NCI-H1105 treated with DMSO at 0.1 percent for 48 hours (cell line): ENCODE measurements around the gene MYO1F.
A peak's percentile ranks its signal among the peaks of the same experiment; 100 is the strongest.
"Not testable (repeated sequence)": the region's sequence is repeated elsewhere in the genome, so short reads cannot be mapped to it uniquely, and the experiment has no call there.

Experiments used
- DNase-seq: peaks from one replicate; lab custom pipeline; 2025; lab: John Stamatoyannopoulos, UW

The MYO1F gene

GRCh38 chr19:8577247-8577646 lies at the start of gene MYO1F:
Gene MYO1F (minus strand): TSS chr19:8577442. CDS start chr19:8577309, 133 bp downstream.
- DNase-seq = no peak

GRCh38 chr19:8626842-8627241 lies 49.6 kb upstream of the MYO1F start:
- no peak for DNase-seq

- DNase-seq = not testable (repeated sequence)
Measured at GRCh38 chr19:8622886-8623285, 45.6 kb upstream of the MYO1F start.

GRCh38 chr19:8618751-8619150 lies 41.5 kb upstream of the MYO1F start:
- no peak for DNase-seq

- no peak for DNase-seq
Measured at GRCh38 chr19:8617984-8618383, 40.7 kb upstream of the MYO1F start.

- DNase-seq = not testable (repeated sequence)
Measured at GRCh38 chr19:8617325-8617724, 40.1 kb upstream of the MYO1F start.

GRCh38 chr19:8616861-8617260 lies 39.6 kb upstream of the MYO1F start:
- DNase-seq = no peak

GRCh38 chr19:8615813-8616596 lies 38.8 kb upstream of the MYO1F start:
- peak; percentile 7 for DNase-seq

GRCh38 chr19:8615024-8615423 lies 37.8 kb upstream of the MYO1F start:
- no peak for DNase-seq

- DNase-seq = no peak
Measured at GRCh38 chr19:8614455-8614854, 37.2 kb upstream of the MYO1F start.

GRCh38 chr19:8612807-8613171 lies 35.5 kb upstream of the MYO1F start:
- DNase-seq = no peak

GRCh38 chr19:8611877-8612806 lies 34.9 kb upstream of the MYO1F start:
- no peak for DNase-seq

GRCh38 chr19:8611391-8611876 lies 34.2 kb upstream of the MYO1F start:
- DNase-seq = no peak

GRCh38 chr19:8610936-8611300 lies 33.7 kb upstream of the MYO1F start:
- no peak for DNase-seq

GRCh38 chr19:8610041-8610935 lies 33.0 kb upstream of the MYO1F start, which contains the start of gene ADAMTS10:
Gene ADAMTS10 (minus strand): TSS chr19:8610715. CDS start chr19:8605710, 5,005 bp downstream.
- DNase-seq = peak; percentile 17

GRCh38 chr19:8609279-8610040 lies 32.2 kb upstream of the MYO1F start:
- DNase-seq = no peak

GRCh38 chr19:8608941-8609278 lies 31.7 kb upstream of the MYO1F start:
- no peak for DNase-seq

- DNase-seq = no peak
Measured at GRCh38 chr19:8607386-8607785, 30.1 kb upstream of the MYO1F start.

GRCh38 chr19:8605514-8605913 lies 28.3 kb upstream of the MYO1F start:
- DNase-seq = no peak

- no peak for DNase-seq
Measured at GRCh38 chr19:8601796-8602195, 24.6 kb upstream of the MYO1F start.

GRCh38 chr19:8600816-8601215 lies 23.6 kb upstream of the MYO1F start:
- DNase-seq = no peak
